Thyroid gland (tissue), 4 donors: ENCODE data around the gene NPAS4. TPM values are rescaled to one million over a fixed set of nuclear protein-coding genes. Genes with fewer than 3 reads are reported as not detected.
"Not testable (repeated sequence)": the region's sequence is repeated elsewhere in the genome, so short reads cannot be mapped to it uniquely, and the experiment has no call there.

ENCODE experiments used
- DNase-seq, 2 donors: peaks; one replicate each; pipeline ENCODE4 v3.0.0-alpha.2; 2019
- H3K27ac ChIP-seq, 3 donors: fragments of 200-600 bp; sonication (generic); 1 replicate in 2 of 3; 2 replicates in 1 of 3; pipeline ENCODE4 v1.5.1; 2016 to 2019; ENCODE audit warnings: mild to moderate bottlenecking in 1 of 3, moderate library complexity in 1 of 3
- H3K27me3 ChIP-seq: fragments of 200-600 bp; sonication (generic); one replicate; pipeline ENCODE4 v1.5.1; 2019
- H3K36me3 ChIP-seq, 2 donors: fragments of 200-600 bp; sonication (generic); one replicate each; pipeline ENCODE4 v1.5.1; 2016 to 2019
- H3K4me1 ChIP-seq, 2 donors: fragments of 200-600 bp; sonication (generic); one replicate each; pipeline ENCODE4 v1.5.1; 2017 to 2019
- H3K4me3 ChIP-seq, 3 donors: fragments of 200-600 bp; sonication (generic); replicated peaks in 1 of 3; 1 replicate in 2 of 3; 2 replicates in 1 of 3; pipeline ENCODE4 v1.5.1; 2016; ENCODE audit warnings: mild to moderate bottlenecking in 1 of 3
- H3K9me3 ChIP-seq: fragments of 200-600 bp; sonication (generic); one replicate; pipeline ENCODE4 v1.5.1; 2017
- POLR2A ChIP-seq, 2 donors: fragments of 450-650 bp; IDR thresholded peaks; one replicate each; pipeline ENCODE4 v1.6.1; 2017; ENCODE audit warnings: antibody characterized with exemption in 2 of 2, mild to moderate bottlenecking in 2 of 2, moderate library complexity in 1 of 2
- WGBS, 2 donors: methylation state at CpG; one replicate each; pipeline ENCODE4 v1.1.5; 2017; 5-methylcytosine and 5-hydroxymethylcytosine counted together
- intact Hi-C: fragments of 100-400 bp; cut with DNase I; formaldehyde crosslinking; loops from one replicate; pipeline ENCODE4 v1.15.1; 2023
- total RNA-seq, 4 donors: library from RNA; depleted of rRNA; stranded (reverse); fragments of >200 nt; gene quantifications; one replicate each; pipeline ENCODE4 v1.2.3, GENCODE V29; 2016
- TF ChIP-seq, protein P1 (sequence below), 6 experiments: fragments of 200-600 bp in 3 of 6; fragments of 450-650 bp in 3 of 6; sonication (generic) in 3 of 6; IDR thresholded peaks; one replicate each; pipeline ENCODE4 v1.5.1; 2016 to 2019; ENCODE audit warnings: antibody characterized with exemption in 6 of 6, mild to moderate bottlenecking in 2 of 6, inconsistent platforms in 1 of 6, moderate library complexity in 1 of 6

NPAS4 gene
- total RNA-seq, 4 donors from 2014 or later = not detected

DNA sequence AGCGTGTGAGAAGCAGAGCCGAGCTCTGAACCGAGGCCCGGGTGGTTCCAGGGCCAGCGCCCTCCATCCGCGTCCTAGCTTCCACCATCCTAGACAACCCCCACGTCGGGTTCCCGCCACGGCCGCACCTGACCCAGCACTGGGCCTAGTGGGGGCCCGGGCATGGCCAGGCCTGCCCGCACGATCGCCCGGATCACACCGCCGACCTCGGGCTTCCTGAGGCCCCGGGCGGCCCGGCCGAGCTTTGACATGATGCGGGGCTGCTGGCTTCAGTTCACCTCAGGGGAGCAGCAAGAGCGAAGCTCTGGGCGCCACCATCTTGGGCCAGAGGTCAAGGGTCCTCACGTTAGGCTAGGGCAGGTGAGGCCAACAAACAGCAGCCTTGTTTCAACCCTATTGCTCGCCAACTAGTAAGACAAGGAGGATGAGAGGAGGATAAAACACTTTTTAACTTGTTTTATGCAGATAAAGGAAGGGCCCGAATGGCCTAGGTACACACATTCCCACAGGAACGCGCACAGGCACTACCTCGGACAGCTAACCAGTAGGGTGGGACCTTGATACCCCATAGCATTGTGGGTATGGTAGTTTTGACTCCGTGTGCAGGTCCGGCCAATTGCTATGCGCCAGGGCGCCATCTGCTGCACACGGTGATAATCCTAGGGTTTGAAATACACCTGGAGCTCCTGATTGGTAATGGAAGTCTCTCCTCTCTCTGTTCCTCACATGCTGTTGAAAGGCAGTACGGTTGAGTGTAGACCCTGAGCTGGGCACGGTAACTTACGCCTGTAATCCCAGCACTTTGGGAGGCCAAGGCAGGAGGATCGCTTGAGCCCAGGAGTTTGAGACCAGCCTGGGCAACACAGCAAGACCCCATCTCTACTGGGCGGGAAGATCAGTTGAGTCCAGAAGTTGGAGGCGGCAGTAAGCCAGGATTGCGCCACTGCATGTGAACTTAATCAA lies 17.9 kb downstream of the NPAS4 start, which contains the start of gene MRPL11:
Gene MRPL11, minus strand, starts transcription at position 345 of the 963 bp plus-strand sequence. Its CDS starts 94 bp downstream, at position 251.
- 12 to 13% methylated on average over 25 to 27 of the region's 45 CpGs for whole genome bisulfite sequencing, 2 donors
- peaks cover 6 to 13% of the 10 kb centered on the region in 2 donors for H3K36me3 ChIP-seq

DNA sequence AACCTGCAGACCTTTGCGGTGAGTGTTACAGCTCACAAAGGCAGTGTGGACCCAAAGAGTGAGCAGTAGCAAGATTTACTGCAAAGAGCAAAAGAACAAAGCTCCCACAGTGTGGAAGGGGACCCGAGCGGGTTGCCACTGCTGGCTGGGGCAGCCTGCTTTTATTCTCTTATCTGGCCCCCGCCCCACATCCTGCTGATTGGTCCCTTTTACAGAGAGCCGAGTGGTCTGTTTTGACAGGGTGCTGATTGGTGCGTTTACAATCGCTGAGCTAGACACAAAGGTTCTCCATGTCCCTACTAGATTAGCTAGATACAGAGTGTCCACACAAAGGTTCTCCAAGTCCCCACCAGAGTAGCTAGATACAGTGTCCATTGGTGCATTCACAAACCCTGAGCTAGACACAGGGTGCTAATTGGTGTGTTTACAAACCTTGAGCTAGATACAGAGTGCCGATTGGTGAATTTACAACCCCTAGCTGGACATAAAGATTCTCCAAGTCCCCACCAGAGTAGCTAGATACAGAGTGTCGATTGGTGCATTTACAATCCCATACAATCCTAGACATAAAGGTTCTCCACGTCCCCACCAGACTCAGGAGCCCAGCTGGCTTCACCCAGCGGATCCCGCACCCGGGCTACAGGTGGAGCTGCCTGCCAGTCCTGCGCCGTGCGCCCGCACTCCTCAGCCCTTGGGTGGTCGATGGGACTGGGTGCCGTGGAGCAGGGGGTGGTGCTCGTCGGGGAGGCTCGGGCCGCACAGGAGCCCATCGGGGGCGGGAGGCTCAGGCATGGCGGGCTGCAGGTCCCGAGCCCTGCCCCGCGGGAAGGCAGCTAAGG lies 19.5 kb downstream of the NPAS4 start:
- H3K27ac ChIP-seq, H3K4me1 ChIP-seq, intact Hi-C loops, H3K9me3 ChIP-seq, H3K36me3 ChIP-seq, H3K4me3 ChIP-seq, H3K27me3 ChIP-seq, DNase-seq: not testable (repeated sequence)
- WGBS, 2 donors = 77 to 87% methylated on average over 15 to 27 of the region's 29 CpGs

More for the DNA sequence above, 17.9 kb downstream of the NPAS4 start, which contains the start of gene MRPL11:
- TF ChIP-seq POLR2A (IDR thresholded peaks at IDR 0.05) = no peak
- TF ChIP-seq, protein P1, sequence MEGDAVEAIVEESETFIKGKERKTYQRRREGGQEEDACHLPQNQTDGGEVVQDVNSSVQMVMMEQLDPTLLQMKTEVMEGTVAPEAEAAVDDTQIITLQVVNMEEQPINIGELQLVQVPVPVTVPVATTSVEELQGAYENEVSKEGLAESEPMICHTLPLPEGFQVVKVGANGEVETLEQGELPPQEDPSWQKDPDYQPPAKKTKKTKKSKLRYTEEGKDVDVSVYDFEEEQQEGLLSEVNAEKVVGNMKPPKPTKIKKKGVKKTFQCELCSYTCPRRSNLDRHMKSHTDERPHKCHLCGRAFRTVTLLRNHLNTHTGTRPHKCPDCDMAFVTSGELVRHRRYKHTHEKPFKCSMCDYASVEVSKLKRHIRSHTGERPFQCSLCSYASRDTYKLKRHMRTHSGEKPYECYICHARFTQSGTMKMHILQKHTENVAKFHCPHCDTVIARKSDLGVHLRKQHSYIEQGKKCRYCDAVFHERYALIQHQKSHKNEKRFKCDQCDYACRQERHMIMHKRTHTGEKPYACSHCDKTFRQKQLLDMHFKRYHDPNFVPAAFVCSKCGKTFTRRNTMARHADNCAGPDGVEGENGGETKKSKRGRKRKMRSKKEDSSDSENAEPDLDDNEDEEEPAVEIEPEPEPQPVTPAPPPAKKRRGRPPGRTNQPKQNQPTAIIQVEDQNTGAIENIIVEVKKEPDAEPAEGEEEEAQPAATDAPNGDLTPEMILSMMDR (IDR thresholded peaks at IDR 0.05) = peak in 5 of 6 experiments; percentile 34 to 70 (median 57)
- Histone ChIP-seq H3K27ac (peak within 1 kb of the TSS; percentile 56 to 87 (median 83)), H3K9me3 (no peaks in the 10 kb centered on the region), H3K27me3 (no peaks in the 10 kb centered on the region), H3K4me3 (peak within 1 kb of the TSS; percentile 41 to 86 (median 86)), H3K4me1 (peaks cover 4 to 7% of the 10 kb centered on the region in 2 donors)
- DNase-seq = peak; percentile 87 to 91
- intact Hi-C loops = no loop called here

DNA sequence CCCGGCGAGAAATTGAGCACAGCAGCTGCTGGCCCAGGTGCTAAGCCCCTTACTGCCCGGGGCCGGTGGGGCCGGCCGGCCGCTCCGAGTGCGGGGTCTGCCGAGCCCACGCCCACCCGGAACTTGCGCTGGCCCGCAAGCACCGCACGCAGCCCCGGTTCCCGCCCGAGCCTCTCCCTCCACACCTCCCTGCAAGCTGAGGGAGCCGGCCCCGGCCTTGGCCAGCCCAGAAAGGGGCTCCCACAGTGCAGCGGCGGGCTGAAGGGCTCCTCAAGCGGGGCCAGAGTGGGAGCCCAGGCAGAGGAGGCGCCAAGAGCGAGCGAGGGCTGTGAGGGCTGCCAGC lies 20.1 kb downstream of the NPAS4 start:
- DNase-seq, H3K27ac ChIP-seq, H3K9me3 ChIP-seq, H3K4me3 ChIP-seq, intact Hi-C loops, H3K36me3 ChIP-seq, H3K4me1 ChIP-seq, H3K27me3 ChIP-seq: not testable (repeated sequence)
- 95 to 100% methylated on average over 1 to 4 of the region's 27 CpGs for WGBS, 2 donors

DNA sequence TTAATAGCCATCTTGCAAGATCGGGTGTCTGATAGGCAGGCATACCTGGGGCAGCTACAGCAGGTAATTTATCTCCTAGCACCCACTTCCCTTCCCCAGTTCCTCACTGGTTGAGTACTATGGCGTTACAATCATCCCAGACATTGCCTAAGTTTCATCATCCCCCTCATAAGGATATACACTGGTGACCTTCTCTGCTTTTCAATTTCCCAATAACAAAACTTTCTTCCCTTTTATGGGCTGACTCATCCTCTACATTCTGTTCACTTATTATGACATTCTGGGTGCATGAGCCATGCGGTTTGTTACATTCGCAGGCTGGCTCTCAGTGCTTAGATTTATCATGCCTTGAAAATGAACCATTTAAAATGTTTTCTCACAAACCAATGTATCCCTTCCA lies 22.8 kb downstream of the NPAS4 start:
- Histone ChIP-seq H3K36me3 (no peaks in the 10 kb centered on the region), H3K4me3 (no peak overlapping the region), H3K27me3 (no peaks in the 10 kb centered on the region), H3K27ac (no peak overlapping the region), H3K9me3 (no peaks in the 10 kb centered on the region), H3K4me1 (no peaks in the 10 kb centered on the region)
- no peak for DNase-seq
- TF ChIP-seq, protein P1 (IDR thresholded peaks at IDR 0.05) = no peak
- intact Hi-C loops = no loop called here
- 87 to 92% methylated on average over 4 of the region's 4 CpGs for WGBS, 2 donors

DNA sequence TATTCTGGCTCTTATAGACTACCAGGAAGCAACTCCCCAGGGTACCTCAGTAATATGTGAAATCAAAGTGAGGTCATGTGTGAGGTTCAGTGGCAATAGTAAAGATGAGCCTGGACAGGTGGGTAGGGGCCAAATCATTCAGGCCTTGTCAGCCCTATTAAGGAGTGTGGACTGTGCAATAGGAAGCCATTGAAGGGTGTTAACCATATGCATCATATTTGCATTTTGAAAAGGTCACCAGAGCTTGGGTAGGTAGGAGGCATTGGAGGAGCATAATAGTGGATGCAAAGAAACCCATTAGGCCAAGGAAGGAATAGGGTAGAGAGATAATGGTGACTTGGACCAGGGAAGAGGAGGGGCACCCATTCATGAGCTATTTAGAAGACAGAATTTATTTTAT lies 26.2 kb downstream of the NPAS4 start:
- TF ChIP-seq, protein P1 (IDR thresholded peaks at IDR 0.05) = no peak
- no peak for TF ChIP-seq POLR2A (IDR thresholded peaks at IDR 0.05)
- no peak for DNase-seq
- H3K36me3 ChIP-seq = no peaks in the 10 kb centered on the region
- H3K27me3 ChIP-seq = no peaks in the 10 kb centered on the region
- no peaks in the 10 kb centered on the region for H3K4me1 ChIP-seq
- no peak overlapping the region for H3K4me3 ChIP-seq
- H3K27ac ChIP-seq = no peak overlapping the region
- intact Hi-C loops = no loop called here
- H3K9me3 ChIP-seq = no peaks in the 10 kb centered on the region
